Liver (tissue), 9 donors: Measurements from ENCODE around the gene GOPC. TPM values are rescaled to one million over a fixed set of nuclear protein-coding genes. Genes with fewer than 3 reads are reported as not detected.

Experiments used
- DNase-seq: peaks from one replicate; pipeline ENCODE4 v3.0.0-alpha.2; 2017; ENCODE audit warnings: low spot score
- H3K27ac ChIP-seq, 2 donors: one replicate each; pipeline ENCODE4 v1.7.0; 2013; ENCODE audit warnings: inconsistent platforms in 2 of 2, low read length in 2 of 2, control low read depth in 1 of 2, low read depth in 1 of 2, mild to moderate bottlenecking in 1 of 2
- H3K27me3 ChIP-seq, 4 donors: one replicate each; pipeline versions ENCODE4 v1.6.1 to v1.7.0; 2013; ENCODE audit warnings: low read length in 3 of 4, inconsistent platforms in 1 of 4, mild to moderate bottlenecking in 1 of 4, moderate library complexity in 1 of 4; ENCODE audit not compliant: control insufficient read depth in 4 of 4, insufficient read depth in 4 of 4
- H3K36me3 ChIP-seq, 4 donors: one replicate each; pipeline versions ENCODE4 v1.6.1 to v1.7.0; 2013; ENCODE audit warnings: low read length in 3 of 4, mild to moderate bottlenecking in 3 of 4, low read depth in 1 of 4, moderate library complexity in 1 of 4; ENCODE audit not compliant: control insufficient read depth in 4 of 4, insufficient read depth in 3 of 4
- H3K4me1 ChIP-seq, 4 donors: one replicate each; pipeline versions ENCODE4 v1.6.1 to v1.7.0; 2013; ENCODE audit warnings: low read length in 3 of 4, mild to moderate bottlenecking in 3 of 4, moderate library complexity in 1 of 4; ENCODE audit not compliant: control insufficient read depth in 4 of 4, insufficient read depth in 4 of 4
- H3K4me3 ChIP-seq, 3 donors: one replicate each; pipeline versions ENCODE4 v1.6.1 to v1.7.0; 2013; ENCODE audit warnings: low read length in 3 of 3, control low read depth in 1 of 3, low read depth in 1 of 3, mild to moderate bottlenecking in 1 of 3
- H3K9ac ChIP-seq, 2 donors: one replicate each; pipeline ENCODE4 v1.7.0; 2013; ENCODE audit warnings: low read length in 2 of 2, mild to moderate bottlenecking in 2 of 2, moderate library complexity in 2 of 2, control low read depth in 1 of 2, low read depth in 1 of 2
- H3K9me3 ChIP-seq, 4 donors: one replicate each; pipeline versions ENCODE4 v1.6.1 to v1.7.0; 2013; ENCODE audit warnings: low read length in 3 of 4; ENCODE audit not compliant: control insufficient read depth in 4 of 4
- CTCF ChIP-seq: fragments of 150-350 bp; IDR thresholded peaks from 2 replicates; pipeline ENCODE4 v1.5.1; 2017; ENCODE audit warnings: improper control_type of control experiment, low read depth, low read length; ENCODE audit not compliant: missing input control
- EGR1 ChIP-seq, 2 donors: IDR thresholded peaks; 2 replicates each; pipeline ENCODE4 v1.6.1; 2016 to 2018; ENCODE audit warnings: antibody characterized with exemption in 2 of 2, low read depth in 2 of 2
- FOXA1 ChIP-seq: IDR thresholded peaks from 2 replicates; pipeline ENCODE4 v1.6.1; 2016; ENCODE audit warnings: antibody characterized with exemption
- FOXA2 ChIP-seq: IDR thresholded peaks from 2 replicates; pipeline ENCODE4 v1.6.1; 2016; ENCODE audit warnings: antibody characterized with exemption
- GABPA ChIP-seq, 2 donors: IDR thresholded peaks in 1 of 2; conservative IDR thresholded peaks in 1 of 2; 2 replicates each; pipeline ENCODE4 v1.6.1; 2016; ENCODE audit warnings: antibody characterized with exemption in 2 of 2, mild to moderate bottlenecking in 1 of 2, moderate library complexity in 1 of 2
- HNF4A ChIP-seq, 2 donors: conservative IDR thresholded peaks; 2 replicates each; pipeline ENCODE4 v1.6.1; 2016; ENCODE audit warnings: antibody characterized with exemption in 2 of 2, mild to moderate bottlenecking in 2 of 2
- HNF4G ChIP-seq: IDR thresholded peaks from 2 replicates; pipeline ENCODE4 v1.6.1; 2016; ENCODE audit warnings: antibody characterized with exemption
- JUND ChIP-seq, 2 donors: IDR thresholded peaks; 2 replicates each; pipeline ENCODE4 v1.6.1; 2016; ENCODE audit warnings: antibody characterized with exemption in 2 of 2
- MAX ChIP-seq: IDR thresholded peaks from 2 replicates; pipeline ENCODE4 v1.6.1; 2016; ENCODE audit warnings: antibody characterized with exemption
- NR2F2 ChIP-seq: IDR thresholded peaks from 2 replicates; pipeline ENCODE4 v1.6.1; 2016; ENCODE audit warnings: antibody characterized with exemption
- RAD21 ChIP-seq, 2 donors: IDR thresholded peaks; 2 replicates each; pipeline ENCODE4 v1.6.1; 2016; ENCODE audit warnings: antibody characterized with exemption in 2 of 2, mild to moderate bottlenecking in 2 of 2
- REST ChIP-seq: IDR thresholded peaks from 2 replicates; pipeline ENCODE4 v1.6.1; 2016; ENCODE audit warnings: antibody characterized with exemption, mild to moderate bottlenecking
- RXRA ChIP-seq, 2 donors: IDR thresholded peaks; 2 replicates each; pipeline ENCODE4 v1.6.1; 2017 to 2018; ENCODE audit warnings: antibody characterized with exemption in 2 of 2, mild to moderate bottlenecking in 1 of 2
- SP1 ChIP-seq: IDR thresholded peaks from 2 replicates; pipeline ENCODE4 v1.6.1; 2018; ENCODE audit warnings: antibody characterized with exemption, mild to moderate bottlenecking
- TAF1 ChIP-seq: conservative IDR thresholded peaks from 2 replicates; pipeline ENCODE4 v1.6.1; 2016; ENCODE audit warnings: antibody characterized with exemption, mild to moderate bottlenecking
- YY1 ChIP-seq: IDR thresholded peaks from 2 replicates; pipeline ENCODE4 v1.6.1; 2016; ENCODE audit warnings: antibody characterized with exemption, mild to moderate bottlenecking
- WGBS: extraction: QIAGEN DNeasy Blood & Tissue Kit; methylation state at CpG from one replicate; pipeline ENCODE4 v1.1.7; 2013; 5-methylcytosine and 5-hydroxymethylcytosine counted together
- polyA plus RNA-seq, 2 donors: library from polyadenylated mRNA; stranded (reverse) in 1 of 2; unstranded in 1 of 2; fragments of 200-250 nt in 1 of 2; fragments of >200 nt in 1 of 2; fragmentation: Nextera tagmentation in 1 of 2; extraction: Ambion mirVana in 1 of 2; gene quantifications; one replicate each; pipeline versions ENCODE4 v1.2.1 to v1.2.3, GENCODE V29; 2013 to 2015
- total RNA-seq, 2 donors: library from RNA; depleted of rRNA; stranded (reverse); fragments of >200 nt; gene quantifications; one replicate each; pipeline ENCODE4 v1.2.3, GENCODE V29; 2014
- TF ChIP-seq, protein P1 (sequence below): IDR thresholded peaks from 2 replicates; pipeline ENCODE4 v1.6.1; 2016; ENCODE audit warnings: antibody characterized with exemption
- donor health status: healthy.
- donor health status: healthy.
- donor health status: healthy.
- donor health status: healthy.
- donor health status: healthy.

The GOPC gene
- total and polyA plus RNA-seq, 4 donors: 7.4 to 17.8 (median 11.4) TPM

GRCh38 chr6:117619178-117619577 is 16.9 kb upstream of the GOPC start:
- Histone ChIP-seq H3K4me3 (no peak overlapping the region), H3K9ac (no peak overlapping the region), H3K9me3 (no peaks in the 10 kb centered on the region), H3K36me3 (no peaks in the 10 kb centered on the region), H3K27me3 (no peaks in the 10 kb centered on the region), H3K27ac (no peak overlapping the region), H3K4me1 (no peaks in the 10 kb centered on the region)
- WGBS: 86% methylated on average over 1 of the region's 1 CpG
- TF ChIP-seq RXRA (IDR thresholded peaks at IDR 0.05): no peak
- TF ChIP-seq GABPA (IDR thresholded peaks at IDR 0.05 in 1 of 2, conservative IDR thresholded peaks at IDR 0.05 in 1 of 2): no peak
- no peak for TF ChIP-seq FOXA2
- TF ChIP-seq HNF4A (conservative IDR thresholded peaks at IDR 0.05): no peak
- TF ChIP-seq MAX: no peak
- no peak for TF ChIP-seq FOXA1
- TF ChIP-seq SP1: no peak
- DNase-seq: no peak

GRCh38 chr6:117617210-117618035 is 15.1 kb upstream of the GOPC start:
- Histone ChIP-seq H3K27me3 (no peaks in the 10 kb centered on the region), H3K4me1 (no peaks in the 10 kb centered on the region), H3K27ac (no peak overlapping the region), H3K36me3 (no peaks in the 10 kb centered on the region), H3K9me3 (no peaks in the 10 kb centered on the region), H3K9ac (no peak overlapping the region), H3K4me3 (no peak overlapping the region)
- TF ChIP-seq RXRA (IDR thresholded peaks at IDR 0.05) (no peak), HNF4G (no peak), YY1 (no peak), FOXA1 (no peak)
- no peak for DNase-seq
- 91% methylated on average over 9 of the region's 9 CpGs for WGBS

GRCh38 chr6:117616391-117617209 is 14.3 kb upstream of the GOPC start:
- WGBS: 83% methylated on average over 8 of the region's 8 CpGs

More at GRCh38 chr6:117616391-117617209, 14.3 kb upstream of the GOPC start:
- TF ChIP-seq GABPA (IDR thresholded peaks at IDR 0.05 in 1 of 2, conservative IDR thresholded peaks at IDR 0.05 in 1 of 2): no peak
- no peak for TF ChIP-seq SP1
- no peak for TF ChIP-seq RAD21 (IDR thresholded peaks at IDR 0.05)
- no peak for TF ChIP-seq JUND (IDR thresholded peaks at IDR 0.05)
- TF ChIP-seq TAF1: no peak
- TF ChIP-seq NR2F2: no peak
- TF ChIP-seq FOXA2: no peak
- no peak for TF ChIP-seq EGR1 (IDR thresholded peaks at IDR 0.05; ENCODE audit: low read depth in 2 of 2)
- no peak for TF ChIP-seq MAX
- no peak for TF ChIP-seq HNF4G
- no peak for TF ChIP-seq REST
- no peak for TF ChIP-seq RXRA (IDR thresholded peaks at IDR 0.05)
- TF ChIP-seq, protein P1, sequence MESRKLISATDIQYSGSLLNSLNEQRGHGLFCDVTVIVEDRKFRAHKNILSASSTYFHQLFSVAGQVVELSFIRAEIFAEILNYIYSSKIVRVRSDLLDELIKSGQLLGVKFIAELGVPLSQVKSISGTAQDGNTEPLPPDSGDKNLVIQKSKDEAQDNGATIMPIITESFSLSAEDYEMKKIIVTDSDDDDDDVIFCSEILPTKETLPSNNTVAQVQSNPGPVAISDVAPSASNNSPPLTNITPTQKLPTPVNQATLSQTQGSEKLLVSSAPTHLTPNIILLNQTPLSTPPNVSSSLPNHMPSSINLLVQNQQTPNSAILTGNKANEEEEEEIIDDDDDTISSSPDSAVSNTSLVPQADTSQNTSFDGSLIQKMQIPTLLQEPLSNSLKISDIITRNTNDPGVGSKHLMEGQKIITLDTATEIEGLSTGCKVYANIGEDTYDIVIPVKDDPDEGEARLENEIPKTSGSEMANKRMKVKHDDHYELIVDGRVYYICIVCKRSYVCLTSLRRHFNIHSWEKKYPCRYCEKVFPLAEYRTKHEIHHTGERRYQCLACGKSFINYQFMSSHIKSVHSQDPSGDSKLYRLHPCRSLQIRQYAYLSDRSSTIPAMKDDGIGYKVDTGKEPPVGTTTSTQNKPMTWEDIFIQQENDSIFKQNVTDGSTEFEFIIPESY: no peak
- TF ChIP-seq CTCF: no peak
- TF ChIP-seq HNF4A (conservative IDR thresholded peaks at IDR 0.05): no peak
- TF ChIP-seq FOXA1: no peak
- H3K36me3 ChIP-seq: no peaks in the 10 kb centered on the region
- no peak overlapping the region for H3K27ac ChIP-seq
- no peaks in the 10 kb centered on the region for H3K4me1 ChIP-seq
- H3K4me3 ChIP-seq: no peak overlapping the region
- no peak overlapping the region for H3K9ac ChIP-seq
- H3K27me3 ChIP-seq: no peaks in the 10 kb centered on the region
- DNase-seq: no peak
- no peaks in the 10 kb centered on the region for H3K9me3 ChIP-seq
